Endothelial cell of umbilical vein (primary cell): ENCODE measurements around the gene SLC25A23. TPM values are rescaled to one million over a fixed set of nuclear protein-coding genes. Genes with fewer than 3 reads are reported as not detected.

Source experiments
- BruUV-seq: library from RNA; stranded (reverse); fragments of 400-500 nt; replicated peaks from 2 replicates; lab custom pipeline; 2021; lab: Mats Ljungman, UMichigan
- CTCF ChIA-PET: fragments of 300-600, 350-600 bp; sonication (Branson Sonifier 250); formaldehyde crosslinking; loops from one replicate; lab custom pipeline; 2021; ENCODE audit warnings: antibody characterized with exemption, inconsistent platforms; lab: Charles Lee
- POLR2A ChIA-PET: fragments of 300-600, 350-600 bp; sonication (Branson Sonifier 250); formaldehyde crosslinking; loops from one replicate; lab custom pipeline; 2021; ENCODE audit warnings: antibody characterized with exemption, inconsistent platforms; lab: Charles Lee
- DNase-seq: peaks from one replicate; pipeline ENCODE4 v3.0.0-alpha.2; 2011; ENCODE audit warnings: low read depth, low spot score
- FAIRE-seq: peaks from 2 replicates; lab custom pipeline; 2011; peaks lifted over from hg19 to GRCh38; lab: Jason Lieb, UNC
- H2AFZ ChIP-seq: 2 replicates; pipeline ENCODE4 v1.6.0; 2012; ENCODE audit warnings: low read depth, low read length, control low read depth, inconsistent platforms
- H3K27ac ChIP-seq: 2 replicates; pipeline ENCODE4 v1.5.1; 2011; ENCODE audit warnings: low read depth, mild to moderate bottlenecking, control low read depth, low read length, moderate library complexity; ENCODE audit not compliant: insufficient read depth
- H3K27me3 ChIP-seq, 2 experiments: 2 replicates each; pipeline versions ENCODE4 v1.6.0 to v1.6.1; 2011; ENCODE audit warnings: low read length in 2 of 2, mixed read lengths in 1 of 2; ENCODE audit not compliant: control insufficient read depth in 2 of 2, insufficient read depth in 2 of 2
- H3K36me3 ChIP-seq, 2 experiments: 2 replicates in 1 of 2; 3 replicates in 1 of 2; pipeline ENCODE4 v1.5.1; 2011; ENCODE audit warnings: low read length in 2 of 2, mild to moderate bottlenecking in 1 of 2, moderate library complexity in 1 of 2; ENCODE audit not compliant: control insufficient read depth in 2 of 2, insufficient read depth in 2 of 2; ENCODE audit errors: extremely low read depth in 1 of 2
- H3K4me1 ChIP-seq: 3 replicates; pipeline ENCODE4 v1.5.1; 2011; ENCODE audit warnings: mild to moderate bottlenecking, low read length; ENCODE audit not compliant: control insufficient read depth, insufficient read depth; ENCODE audit errors: extremely low read depth
- H3K4me2 ChIP-seq: 2 replicates; pipeline ENCODE4 v1.6.1; 2011; ENCODE audit warnings: low read length, control low read depth, mixed read lengths; ENCODE audit not compliant: insufficient read depth
- H3K4me3 ChIP-seq, 3 experiments: fragments of 200-600 bp in 1 of 3; sonication (generic), shearing (Covaris generic) in 1 of 3; replicated peaks in 1 of 3; 2 replicates each; pipeline ENCODE4 v1.5.1; 2011 to 2016; ENCODE audit warnings: control low read depth in 3 of 3, low read length in 3 of 3, mild to moderate bottlenecking in 2 of 3, inconsistent platforms in 1 of 3, low read depth in 1 of 3, moderate library complexity in 1 of 3; ENCODE audit not compliant: insufficient read depth in 1 of 3
- H3K79me2 ChIP-seq: 2 replicates; pipeline ENCODE4 v1.6.0; 2012; ENCODE audit warnings: low read length, inconsistent platforms; ENCODE audit not compliant: control insufficient read depth, insufficient read depth
- H3K9ac ChIP-seq: replicated peaks from 2 replicates; pipeline ENCODE3; 2011; ENCODE audit warnings: low read length, control low read depth; ENCODE audit not compliant: insufficient read depth; ENCODE audit errors: extremely low read depth
- H3K9me1 ChIP-seq: replicated peaks from 3 replicates; pipeline ENCODE4 v1.6.0; 2011; ENCODE audit warnings: mild to moderate bottlenecking, low read length; ENCODE audit not compliant: control insufficient read depth, insufficient read depth; ENCODE audit errors: extremely low read depth
- H3K9me3 ChIP-seq: replicated peaks from 2 replicates; pipeline ENCODE4 v1.5.1; 2012; ENCODE audit warnings: low read length, inconsistent platforms; ENCODE audit not compliant: control insufficient read depth, insufficient read depth
- H4K20me1 ChIP-seq: replicated peaks from 2 replicates; pipeline ENCODE3; 2011; ENCODE audit warnings: mild to moderate bottlenecking, low read length; ENCODE audit not compliant: control insufficient read depth, insufficient read depth; ENCODE audit errors: extremely low read depth
- CTCF ChIP-seq, 2 donors: IDR thresholded peaks; 1 replicate in 1 of 2; 2 replicates in 1 of 2; pipeline ENCODE4 v1.5.1; 2011; ENCODE audit warnings: low read length in 2 of 2, mild to moderate bottlenecking in 2 of 2, moderate library complexity in 2 of 2, control low read depth in 1 of 2, inconsistent platforms in 1 of 2, low read depth in 1 of 2; ENCODE audit not compliant: insufficient read depth in 1 of 2; ENCODE audit errors: extremely low read depth in 1 of 2
- EZH2 ChIP-seq: IDR thresholded peaks from 2 replicates; pipeline ENCODE4 v1.6.1; 2012; ENCODE audit warnings: borderline replicate concordance, low read depth, mild to moderate bottlenecking, moderate library complexity, low read length, inconsistent platforms; ENCODE audit not compliant: severe bottlenecking
- FOS ChIP-seq: IDR thresholded peaks from 2 replicates; pipeline ENCODE4 v1.6.1; 2011; ENCODE audit warnings: mild to moderate bottlenecking, low read length, moderate library complexity, borderline replicate concordance; ENCODE audit not compliant: insufficient read depth
- GATA2 ChIP-seq: IDR thresholded peaks from 2 replicates; pipeline ENCODE4 v1.7.0; 2011; ENCODE audit warnings: low read depth, mild to moderate bottlenecking, moderate library complexity, mixed read lengths, low read length; ENCODE audit not compliant: insufficient read length, insufficient read depth
- JUN ChIP-seq: IDR thresholded peaks from 2 replicates; pipeline ENCODE4 v1.6.1; 2011; ENCODE audit warnings: borderline replicate concordance, low read depth; ENCODE audit not compliant: insufficient read length, insufficient read depth
- MYC ChIP-seq: IDR thresholded peaks from one replicate; pipeline ENCODE4 v1.6.1; 2011; ENCODE audit warnings: mild to moderate bottlenecking, low read depth, low read length
- POLR2A ChIP-seq: IDR thresholded peaks from 2 replicates; pipeline ENCODE4 v1.6.1; 2012; ENCODE audit warnings: low read depth, mild to moderate bottlenecking, control low read depth, low read length
- POLR2AphosphoS5 ChIP-seq: IDR thresholded peaks from 2 replicates; pipeline ENCODE4 v1.6.1; 2012; ENCODE audit warnings: low read depth, mild to moderate bottlenecking, control low read depth, low read length, moderate library complexity; ENCODE audit not compliant: insufficient read depth
- dilution Hi-C: fragments of 300-500 bp; cut with MboI; formaldehyde crosslinking; loops from one replicate; pipeline ENCODE4 v1.15.0; 2019; ENCODE audit warnings: low sequenced_read_pairs; ENCODE audit not compliant: extremely low pct_ligation_motif_present
- intact Hi-C: fragments of 100-400 bp; cut with micrococcal nuclease; formaldehyde crosslinking; loops from one replicate; pipeline ENCODE4 v1.10.0; 2022
- polyA plus RNA-seq, 4 experiments: library from polyadenylated mRNA; depleted of rRNA in 3 of 4; stranded (reverse) in 3 of 4; unstranded in 1 of 4; fragments of >200 nt; gene quantifications; 2 replicates each; pipeline versions ENCODE4 v1.2.1 to v1.2.3, GENCODE V29; 2011 to 2012; ENCODE audit warnings: missing spikeins in 1 of 4
- total RNA-seq: library from RNA; stranded (reverse); gene quantifications from 2 replicates; pipeline ENCODE4 v1.2.3, GENCODE V29; 2021
- TF ChIP-seq, protein P1 (sequence below): IDR thresholded peaks from 2 replicates; pipeline ENCODE4 v1.6.1; 2011; ENCODE audit not compliant: insufficient read depth, insufficient read length

The SLC25A23 gene
- total and polyA plus RNA-seq, 2 donors (not counting 3 experiments of a cell fraction or from before 2014, with no cell fraction given) = 12.8 to 33.5 TPM

DNA sequence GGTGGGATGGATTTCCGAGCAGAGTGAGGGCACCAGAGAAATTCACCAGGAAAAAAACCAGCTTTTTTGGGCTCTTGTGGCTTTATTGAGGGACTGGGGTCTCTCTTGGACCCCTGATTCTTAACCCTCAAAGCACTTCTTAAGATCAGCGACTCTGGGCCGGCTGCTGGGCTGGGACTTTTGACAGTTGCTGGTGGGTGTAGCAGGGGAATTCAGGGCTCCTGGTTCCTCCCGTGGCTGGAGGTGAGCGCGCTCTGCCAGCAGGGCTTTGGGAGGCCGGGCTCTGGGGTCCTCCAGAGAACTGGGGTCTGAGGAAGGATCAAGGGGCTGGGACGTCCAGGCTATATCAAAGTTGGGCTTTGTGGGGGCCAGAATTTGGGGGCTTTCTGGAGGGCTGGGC lies 7.8 kb upstream of the SLC25A23 start:
- Histone ChIP-seq H3K27me3 (peaks cover 8 to 16% of the 10 kb centered on the region in 2 experiments), H4K20me1 (no peaks in the 10 kb centered on the region), H3K9ac (no peak overlapping the region), H2AFZ (no peak overlapping the region), H3K4me1 (no peaks in the 10 kb centered on the region), H3K36me3 (no peaks in the 10 kb centered on the region), H3K9me1 (no peaks in the 10 kb centered on the region), H3K27ac (no peak overlapping the region), H3K79me2 (no peaks in the 10 kb centered on the region), H3K9me3 (no peaks in the 10 kb centered on the region), H3K4me2 (no peak overlapping the region), H3K4me3 (no peak overlapping the region)
- intact Hi-C loops = no loop called here
- no peak for TF ChIP-seq POLR2AphosphoS5
- TF ChIP-seq CTCF (IDR thresholded peaks at IDR 0.05; ENCODE audit: extremely low read depth in 1 of 2, insufficient read depth in 1 of 2, low read depth in 1 of 2, low read length in 2 of 2) = no peak
- TF ChIP-seq, protein P1, sequence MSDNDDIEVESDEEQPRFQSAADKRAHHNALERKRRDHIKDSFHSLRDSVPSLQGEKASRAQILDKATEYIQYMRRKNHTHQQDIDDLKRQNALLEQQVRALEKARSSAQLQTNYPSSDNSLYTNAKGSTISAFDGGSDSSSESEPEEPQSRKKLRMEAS = no peak
- no peak for TF ChIP-seq JUN
- TF ChIP-seq EZH2 = no peak
- TF ChIP-seq FOS = no peak
- TF ChIP-seq GATA2 = no peak
- TF ChIP-seq MYC = no peak
- TF ChIP-seq POLR2A = no peak
- ChIA-PET CTCF (no interaction called here), POLR2A (no interaction called here)
- no peak for DNase-seq
- no TSS peak for BruUV-seq
- FAIRE-seq = no peak
- dilution Hi-C loops = no loop called here
